GDM1 (cell line): ENCODE measurements around the gene LUC7L3.
"Not testable (repeated sequence)": the region's sequence is repeated elsewhere in the genome, so short reads cannot be mapped to it uniquely, and the experiment has no call there.

Experiments
- DNase-seq: peaks from one replicate; lab custom pipeline; 2025; lab: John Stamatoyannopoulos, UW

The LUC7L3 gene

DNA sequence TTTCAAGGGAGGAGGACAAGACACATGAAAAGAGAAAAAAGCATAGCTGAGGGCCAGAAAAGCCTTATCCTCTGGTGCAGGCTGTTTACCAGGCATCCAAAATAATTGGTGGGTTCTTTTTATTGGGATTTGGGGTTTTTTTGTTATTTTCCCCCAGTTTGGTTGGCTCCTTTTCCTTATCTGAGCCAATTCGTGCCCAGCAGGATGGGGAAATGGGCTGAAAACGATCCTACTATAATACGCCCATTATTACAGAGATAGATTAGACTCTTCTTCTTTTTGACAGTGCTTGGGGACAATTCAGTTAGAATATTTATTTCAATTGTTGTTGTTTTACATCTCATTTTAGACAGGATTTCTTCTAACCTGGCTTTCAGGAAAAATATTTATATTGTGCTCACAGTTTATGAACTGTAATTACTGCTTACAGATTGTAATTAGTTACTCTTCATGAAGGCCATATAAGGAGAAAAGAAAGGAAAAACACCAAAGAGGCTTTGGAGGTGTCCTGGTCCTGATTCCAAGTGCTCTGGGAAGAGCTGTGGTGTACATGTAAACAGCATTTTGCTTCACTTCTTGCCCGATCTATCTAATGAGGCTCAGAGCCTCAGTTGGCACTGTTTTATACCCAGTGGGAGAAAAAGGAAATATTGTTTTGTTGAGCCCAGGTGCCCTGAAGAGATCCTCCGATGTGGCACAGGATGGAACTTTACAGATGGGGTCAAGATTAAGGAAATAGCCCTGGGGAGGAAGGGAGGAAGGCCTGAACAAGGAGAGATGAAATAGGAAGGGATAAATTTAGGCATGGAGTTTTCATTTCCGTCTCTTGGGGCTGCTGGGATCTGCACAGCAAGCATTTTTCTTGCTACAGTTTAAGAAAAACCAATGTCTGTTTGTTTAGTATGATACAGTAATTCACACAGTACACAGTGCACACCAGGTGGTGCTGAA, 11.1 kb upstream of the LUC7L3 start:
- DNase-seq: peak; percentile 21

DNA sequence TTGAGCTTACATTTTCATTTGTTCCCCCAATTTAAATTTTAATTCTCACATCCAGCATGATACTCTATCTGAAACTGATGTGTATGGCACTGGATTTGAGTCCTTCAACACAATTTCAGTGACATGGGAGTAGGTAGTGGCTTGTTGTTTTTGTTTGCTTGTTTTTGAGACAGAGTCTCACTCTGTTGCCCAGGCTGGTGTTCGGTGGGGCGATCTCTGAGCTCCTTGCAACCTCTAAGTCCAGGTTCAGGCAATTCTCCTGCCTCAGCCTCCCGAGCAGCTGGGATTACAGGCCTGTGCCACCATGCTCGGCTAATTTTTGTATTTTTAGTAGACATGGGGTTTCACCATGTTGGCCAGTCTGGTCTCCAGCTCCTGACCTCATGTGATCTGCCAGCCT, 10.3 kb upstream of the LUC7L3 start:
- not testable (repeated sequence) for DNase-seq

DNA sequence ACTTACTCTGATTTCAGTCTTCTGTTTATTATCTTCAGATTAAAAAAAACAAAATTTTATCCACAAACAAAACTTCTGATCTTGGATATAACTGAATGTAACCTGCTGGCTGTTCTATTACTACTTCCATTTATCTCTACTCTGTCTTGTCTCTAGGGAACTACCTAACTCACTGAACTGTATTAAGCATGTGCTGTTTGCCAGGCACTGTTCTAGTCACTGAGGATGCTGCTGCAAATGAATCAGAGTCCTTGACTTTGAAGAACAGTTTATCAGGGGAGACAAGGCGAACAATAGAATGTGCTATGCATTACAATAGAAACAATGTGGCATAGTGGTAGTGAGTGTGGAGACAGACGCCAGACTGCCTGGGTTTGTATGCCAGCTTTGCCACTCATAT, 9.4 kb upstream of the LUC7L3 start:
- DNase-seq: no peak

DNA sequence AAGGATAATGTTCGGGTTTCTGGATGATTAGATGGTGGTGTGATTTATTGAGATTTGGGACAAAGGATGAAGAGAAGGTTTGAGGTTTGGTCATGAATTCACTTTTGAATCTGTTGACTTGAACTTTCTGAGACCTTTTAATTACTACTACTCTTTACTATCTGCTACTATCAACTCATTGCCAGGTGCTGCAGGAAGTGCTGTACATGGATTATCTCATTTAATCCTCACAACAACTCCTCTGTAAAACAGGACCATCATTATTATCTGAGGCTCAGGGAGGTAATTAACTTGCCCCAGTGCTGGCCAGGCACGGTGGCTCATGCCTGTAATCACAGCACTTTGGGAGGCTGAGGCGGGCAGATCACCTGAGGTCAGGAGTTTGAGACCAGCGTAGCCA, 8.8 kb upstream of the LUC7L3 start:
- DNase-seq: no peak

DNA sequence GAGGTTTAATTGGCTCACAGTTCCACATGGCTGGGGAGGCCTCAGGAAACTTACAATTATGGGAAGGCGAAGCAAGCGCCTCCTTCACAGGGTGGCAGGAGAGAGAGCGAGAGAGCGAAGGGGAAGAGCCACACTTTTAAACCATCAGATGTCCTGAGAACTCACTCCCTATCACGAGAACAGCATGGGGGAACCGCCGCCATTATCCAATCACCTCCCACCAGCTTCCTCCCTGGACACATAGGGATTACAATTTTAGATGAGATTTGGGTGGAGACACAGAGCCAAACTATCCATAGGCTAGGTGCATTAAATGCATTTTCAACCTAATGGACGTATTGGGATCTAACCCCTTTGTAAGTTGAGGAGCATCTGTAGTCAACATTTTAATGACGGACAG, 6.8 kb upstream of the LUC7L3 start:
- no peak for DNase-seq

DNA sequence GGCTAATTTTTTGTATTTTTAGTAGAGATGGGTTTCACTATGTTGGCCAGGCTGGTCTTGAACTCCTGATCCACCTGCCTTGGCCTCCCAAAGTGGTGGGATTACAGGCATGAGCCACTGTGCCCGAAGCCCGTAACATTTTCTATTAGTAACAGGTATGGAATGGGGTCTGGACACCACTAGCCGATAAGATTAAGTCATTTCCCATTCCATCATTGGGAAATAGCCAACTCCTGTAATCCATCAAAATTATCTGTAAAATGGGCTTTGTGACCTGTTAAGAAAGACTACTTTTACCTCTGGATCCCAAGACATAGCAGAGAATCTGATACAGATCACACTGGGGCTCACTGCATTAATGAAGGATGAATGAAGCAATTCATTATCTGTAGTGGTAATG, 3.9 kb upstream of the LUC7L3 start:
- no peak for DNase-seq

DNA sequence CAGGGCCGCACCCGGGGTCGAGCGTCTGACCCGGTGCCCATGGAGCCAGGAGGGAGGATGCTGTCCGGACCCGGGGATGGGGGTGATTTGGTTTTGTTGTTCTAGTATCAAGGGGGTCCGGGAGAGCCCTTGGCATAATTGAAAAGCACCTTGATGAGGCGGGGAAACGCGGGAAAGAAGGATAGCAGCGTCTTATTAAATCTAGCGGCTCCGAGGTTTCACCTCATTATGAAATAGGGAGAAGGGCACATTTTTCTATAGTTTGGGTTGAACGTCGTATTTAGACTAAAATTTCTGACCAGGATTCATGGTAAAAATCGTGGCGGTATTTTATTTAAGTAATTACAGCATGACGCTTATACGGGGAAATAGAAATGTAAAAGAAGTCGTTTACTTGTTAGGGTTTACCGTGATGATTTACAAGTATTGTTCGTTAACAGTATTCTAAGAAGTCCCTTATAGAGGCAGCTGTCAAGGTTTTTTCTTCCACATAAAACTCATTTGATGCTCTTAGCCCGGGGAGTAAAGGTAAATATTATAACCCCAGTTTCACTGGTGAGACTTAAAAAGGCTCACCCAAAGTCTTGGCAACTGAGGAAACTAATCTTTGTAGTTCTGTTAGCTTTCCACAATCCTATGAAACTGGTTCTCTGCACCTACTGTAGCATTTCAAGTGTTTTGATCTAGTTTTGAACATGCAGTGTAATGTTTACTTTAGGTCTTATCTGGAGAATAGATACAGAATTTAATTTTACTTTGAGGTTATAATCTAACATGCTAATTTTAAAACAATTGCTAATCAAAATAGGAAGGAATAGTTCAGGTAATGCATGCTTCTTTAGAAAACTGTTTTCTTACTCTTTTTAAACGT, 756 bp downstream of the LUC7L3 start:
- DNase-seq: no peak

DNA sequence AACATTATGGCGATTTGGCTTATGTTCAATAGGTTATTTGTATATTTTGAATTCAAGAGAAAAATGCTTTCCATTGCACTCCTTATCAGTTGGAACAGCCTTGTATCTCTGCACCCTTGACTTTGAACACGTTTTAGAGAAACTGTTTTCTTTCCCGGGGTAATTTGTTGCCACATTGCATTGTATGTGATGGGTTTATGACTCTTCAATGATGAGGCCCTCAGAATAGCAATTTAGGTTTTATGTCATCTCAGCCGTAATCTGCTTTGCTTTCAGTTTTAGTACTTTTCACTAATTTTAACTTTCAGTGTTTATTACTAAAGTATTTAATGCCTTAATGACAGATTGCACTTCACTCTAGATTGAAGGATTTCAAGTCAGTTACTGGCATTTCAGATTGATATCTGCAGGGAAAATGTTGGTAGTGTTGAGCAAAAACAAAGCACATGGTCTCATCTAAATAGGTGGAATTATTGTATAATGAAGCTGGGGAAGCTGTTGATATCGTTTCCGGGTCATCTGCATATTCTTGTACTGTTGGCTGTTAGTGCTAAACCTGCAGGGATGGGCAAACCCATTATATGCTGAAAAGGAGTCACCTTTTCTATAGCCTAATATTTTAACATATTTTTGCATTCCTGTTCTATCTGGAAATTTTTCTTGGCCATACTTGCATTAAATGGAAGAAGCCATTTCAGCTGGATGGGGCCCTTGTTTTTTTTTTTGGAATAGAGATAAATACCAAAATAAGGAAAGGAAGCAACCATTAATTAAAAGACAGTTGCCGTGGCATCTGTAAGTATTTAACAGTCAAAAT, 2.0 kb downstream of the LUC7L3 start:
- no peak for DNase-seq

DNA sequence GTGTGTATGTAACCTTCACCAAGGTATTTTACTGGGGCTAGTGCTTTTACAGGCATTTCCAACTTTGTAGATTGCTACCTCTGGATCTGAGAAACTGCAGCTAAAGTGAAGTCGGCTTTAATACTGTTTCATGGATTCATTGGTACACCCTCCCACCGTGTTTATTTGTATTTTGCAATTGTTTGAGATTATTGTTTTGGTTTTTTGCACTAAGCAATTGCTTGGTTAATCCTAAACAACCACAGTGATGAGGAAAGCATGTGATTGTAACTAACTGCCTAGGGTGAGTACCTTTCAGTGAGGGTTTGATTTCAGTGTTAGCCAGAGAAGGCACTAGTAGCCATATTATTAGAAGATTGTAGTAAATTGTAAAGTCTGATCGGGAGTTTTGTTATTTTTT, 3.3 kb downstream of the LUC7L3 start:
- DNase-seq: no peak

DNA sequence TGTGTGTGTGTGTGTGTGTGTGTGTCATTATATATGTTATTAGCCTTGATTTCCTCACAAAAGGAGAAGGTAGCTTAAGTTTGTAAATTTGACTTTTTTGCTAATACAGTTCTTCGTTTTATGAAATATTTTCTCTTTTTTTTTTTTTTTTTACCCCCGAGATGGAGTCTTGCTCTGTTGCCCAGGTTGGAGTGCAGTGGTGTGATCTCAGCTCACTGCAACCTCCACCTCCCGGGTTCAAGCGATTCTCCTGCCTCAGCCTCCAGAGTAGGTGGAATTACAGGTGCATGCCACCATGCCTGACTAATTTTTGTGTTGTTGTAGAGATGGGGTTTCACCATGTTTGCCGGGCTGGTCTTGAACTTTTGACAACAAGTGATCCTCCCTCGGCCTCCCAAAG, 5.2 kb downstream of the LUC7L3 start:
- DNase-seq: not testable (repeated sequence)

DNA sequence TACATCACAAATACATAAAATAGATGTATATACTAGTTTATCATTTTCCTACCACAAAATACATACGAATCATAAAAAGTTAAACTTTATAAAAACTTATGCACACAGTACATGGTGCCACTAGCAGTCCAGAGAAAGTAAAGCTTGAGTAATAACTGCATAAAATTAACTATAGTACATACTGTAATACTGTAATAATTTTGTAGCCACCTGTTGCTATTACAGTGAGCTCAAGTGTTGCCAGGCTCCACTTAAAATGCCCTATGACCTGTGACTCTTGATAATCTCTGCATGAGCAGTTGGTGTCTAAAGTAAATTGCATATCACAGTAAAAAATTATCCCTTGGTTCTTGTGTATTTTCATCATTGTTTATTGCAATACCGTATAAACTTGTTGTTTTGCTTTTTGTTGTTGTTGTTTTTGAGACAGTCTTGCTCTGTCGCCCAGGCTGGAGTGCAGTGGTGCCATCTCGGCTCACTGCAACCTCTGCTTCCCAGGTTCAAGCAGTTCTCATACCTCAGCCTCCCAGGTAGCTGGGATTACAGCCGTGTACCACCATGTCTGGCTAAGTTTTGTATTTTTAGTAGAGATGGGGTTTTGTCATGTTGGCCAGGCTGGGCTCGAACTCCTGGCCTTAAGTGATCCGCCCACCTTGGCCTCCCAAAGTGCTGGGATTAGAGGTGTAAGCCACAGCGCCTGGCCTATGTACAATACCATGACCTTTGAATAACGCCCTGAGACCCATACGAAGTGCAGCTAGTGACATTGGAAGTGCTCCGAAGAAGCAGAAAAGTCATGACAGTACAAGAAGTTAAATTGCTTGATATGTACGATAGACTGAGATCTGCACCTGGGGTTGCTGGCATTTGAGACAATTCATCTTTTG, 6.6 kb downstream of the LUC7L3 start:
- no peak for DNase-seq

DNA sequence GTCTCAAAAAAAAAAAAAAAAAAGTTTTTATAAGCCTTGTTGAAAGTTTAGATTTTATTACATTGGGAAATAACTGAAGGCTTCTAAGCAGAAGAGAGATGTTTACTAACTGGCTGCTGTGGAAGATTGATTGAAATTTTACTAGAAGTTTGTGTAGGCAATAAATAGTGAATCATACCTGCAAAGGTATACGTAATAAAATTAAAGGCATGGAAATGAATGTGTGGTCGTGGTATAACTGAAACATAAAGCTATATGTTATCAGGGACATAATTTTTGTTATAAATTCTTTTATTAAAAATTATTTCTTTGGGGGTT, 8.7 kb downstream of the LUC7L3 start:
- DNase-seq: no peak

DNA sequence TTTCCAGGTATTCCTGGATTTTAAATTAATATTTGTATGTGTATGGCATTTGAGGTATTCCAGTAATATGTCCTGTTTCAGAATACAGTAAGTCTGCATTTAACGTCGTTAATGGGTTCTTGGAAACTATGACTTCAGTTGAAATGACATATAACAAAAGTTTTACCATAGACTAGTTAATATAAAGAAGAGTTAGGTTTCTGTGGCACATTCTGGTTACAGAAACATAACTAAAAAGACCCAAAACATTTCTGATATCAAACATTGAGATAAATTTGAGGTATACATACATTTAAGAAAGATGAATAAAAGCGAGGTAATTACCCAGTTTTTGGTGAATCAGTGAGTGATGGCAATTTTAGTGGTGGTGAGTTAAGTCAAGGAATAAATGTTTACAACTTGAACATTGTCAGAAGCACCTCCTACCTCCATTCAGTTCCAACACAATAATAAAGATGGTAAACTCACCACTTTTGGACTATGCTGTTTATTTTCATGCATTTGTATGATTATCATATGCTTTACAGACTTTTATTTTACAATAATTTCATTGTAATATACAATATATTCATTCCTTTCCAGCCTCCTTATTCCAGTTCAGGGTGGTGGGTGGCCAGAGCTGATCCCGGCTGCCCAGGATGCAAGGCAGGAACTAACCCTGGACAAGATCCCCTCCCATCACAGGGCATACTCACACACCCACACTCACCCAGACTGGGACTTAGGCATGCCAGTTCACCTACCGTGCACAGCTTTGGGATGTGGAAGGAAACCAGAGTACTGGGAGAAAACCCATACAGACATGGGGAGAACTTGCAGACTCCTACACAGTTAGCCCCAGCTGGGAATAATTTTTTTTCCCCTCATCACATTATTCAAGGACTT, 9.7 kb downstream of the LUC7L3 start:
- DNase-seq: no peak

DNA sequence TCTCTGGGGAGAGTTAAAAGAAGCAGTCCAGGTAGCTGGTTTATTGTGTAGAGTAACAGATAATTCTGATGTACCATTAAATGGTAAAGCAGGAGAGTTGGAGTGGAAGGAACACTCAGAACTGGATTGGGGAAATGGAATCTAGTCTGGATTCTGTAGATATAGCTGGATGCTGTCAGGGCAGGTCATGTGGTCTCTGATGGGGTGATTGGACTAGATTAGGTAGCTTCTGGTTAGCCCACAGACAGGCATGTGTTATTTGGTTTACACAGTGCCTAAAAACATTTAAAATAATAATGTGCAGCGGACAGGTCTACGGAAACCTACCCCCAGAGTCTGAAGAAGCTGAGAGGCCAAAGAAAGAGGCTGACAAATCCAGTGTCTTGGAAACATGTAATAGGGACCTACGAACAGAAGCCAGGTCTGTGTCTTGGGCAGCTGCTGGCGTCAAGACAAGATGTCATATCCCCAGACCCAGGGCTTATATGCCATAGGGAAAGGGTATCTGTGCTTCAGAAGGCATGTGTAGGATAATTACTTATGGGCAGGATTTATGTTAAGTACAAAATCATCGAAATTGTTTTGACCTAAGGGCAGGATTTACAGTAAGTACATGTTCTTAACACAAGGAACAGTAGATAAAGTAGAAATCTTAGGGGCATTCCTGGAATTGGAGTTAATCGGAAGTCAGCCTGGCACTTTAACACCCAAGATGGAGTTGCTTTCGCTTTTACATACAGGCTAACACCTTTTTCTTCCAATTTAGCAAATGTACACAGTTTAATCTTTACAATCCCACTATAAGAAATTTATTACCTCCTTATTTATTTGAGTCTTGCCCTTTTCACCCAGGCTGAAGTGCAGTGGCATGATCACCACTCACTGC, 12.4 kb downstream of the LUC7L3 start:
- DNase-seq: no peak

DNA sequence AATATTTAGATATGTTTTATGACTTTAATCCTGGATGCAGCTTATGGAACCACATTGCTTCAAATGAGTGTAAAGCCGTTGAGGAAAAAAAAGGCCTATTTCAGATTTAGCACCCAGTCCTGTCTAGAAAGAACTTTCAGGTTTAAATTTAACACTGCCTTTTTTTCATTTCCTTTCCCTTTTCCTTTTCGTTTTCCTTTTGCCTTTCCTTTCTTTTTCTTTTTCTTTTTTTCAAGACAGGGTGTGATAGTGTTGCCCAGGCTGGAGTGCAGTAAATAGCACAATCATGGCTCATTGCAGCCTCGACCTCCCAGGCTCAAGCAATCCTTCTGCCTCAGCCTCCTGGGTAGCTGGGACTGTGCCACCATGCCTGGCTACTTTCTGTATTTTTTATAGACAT, 15.9 kb downstream of the LUC7L3 start:
- no peak for DNase-seq

DNA sequence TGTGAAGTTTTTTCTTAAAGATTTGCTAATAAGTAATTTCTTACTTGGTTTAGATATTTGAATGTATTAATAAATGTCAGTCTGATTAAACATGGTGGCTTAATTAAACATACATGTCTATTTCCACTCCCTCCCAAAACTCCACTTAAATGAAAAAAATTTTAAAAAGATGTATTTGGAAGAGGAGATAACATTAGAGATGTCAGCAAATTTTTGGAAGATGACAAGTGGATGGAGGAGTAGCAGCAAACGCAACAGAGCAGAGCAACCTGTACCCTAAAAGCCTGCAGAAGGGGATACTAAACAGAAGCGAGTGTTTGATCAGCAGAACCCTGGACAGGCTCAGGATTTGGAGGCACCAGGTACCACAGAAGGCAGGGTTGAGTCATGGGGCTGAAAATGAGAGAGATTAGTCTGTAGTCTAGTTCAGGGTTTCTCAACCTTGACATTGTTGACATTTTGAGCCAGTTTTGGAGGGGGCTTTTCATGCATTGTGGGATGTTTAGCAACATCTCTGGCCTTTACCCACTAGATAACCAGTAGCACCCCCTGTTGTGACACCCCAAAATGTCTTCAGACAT, 17.8 kb downstream of the LUC7L3 start:
- no peak for DNase-seq

DNA sequence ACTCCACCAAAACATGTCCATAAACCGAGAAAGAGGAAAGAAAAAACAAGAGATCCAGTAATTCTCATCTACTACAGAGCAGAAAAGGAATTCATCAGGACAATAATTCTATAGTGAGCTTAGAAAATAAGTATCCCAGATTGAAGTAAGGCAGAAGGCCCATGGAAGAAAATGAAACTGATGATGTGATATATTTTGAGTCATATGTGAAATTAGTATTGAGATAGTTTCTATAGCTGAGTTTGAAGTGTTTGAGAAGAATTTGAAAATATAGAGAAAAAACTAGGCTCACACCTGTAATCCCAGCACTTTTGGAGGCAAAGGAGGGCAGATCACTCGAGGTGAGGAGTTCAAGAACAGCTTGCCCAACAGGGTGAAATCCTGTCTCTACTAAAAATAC, 19.7 kb downstream of the LUC7L3 start:
- no peak for DNase-seq

DNA sequence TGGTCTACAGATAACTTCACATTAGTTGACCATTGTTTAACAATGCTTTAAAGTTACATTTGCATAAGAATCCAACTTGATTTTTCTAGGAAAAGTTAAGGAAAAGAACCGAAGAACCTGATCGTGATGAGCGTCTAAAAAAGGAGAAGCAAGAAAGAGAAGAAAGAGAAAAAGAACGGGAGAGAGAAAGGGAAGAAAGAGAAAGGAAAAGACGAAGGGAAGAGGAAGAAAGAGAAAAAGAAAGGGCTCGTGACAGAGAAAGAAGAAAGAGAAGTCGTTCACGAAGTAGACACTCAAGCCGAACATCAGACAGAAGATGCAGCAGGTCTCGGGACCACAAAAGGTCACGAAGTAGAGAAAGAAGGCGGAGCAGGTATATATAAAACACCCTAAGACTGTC, 26.2 kb downstream of the LUC7L3 start:
- no peak for DNase-seq

DNA sequence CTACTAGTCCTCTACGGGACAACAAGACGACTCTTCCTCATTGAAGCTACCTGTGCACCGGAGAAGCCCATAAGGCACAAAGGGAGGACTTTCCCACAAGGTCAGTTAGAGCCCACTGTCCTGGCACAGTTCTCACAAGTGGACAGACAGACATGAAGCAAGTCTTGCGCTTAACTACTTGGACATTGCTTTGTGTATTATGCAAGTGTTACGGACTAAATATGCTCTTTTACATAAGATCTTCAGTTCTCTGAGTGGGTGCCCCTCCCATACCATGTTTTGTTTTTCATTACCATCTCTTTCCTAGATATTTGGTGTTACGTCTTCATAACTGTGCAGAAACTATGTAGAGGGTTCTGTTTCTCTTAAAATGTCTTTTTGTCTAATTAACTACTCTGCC, 29.8 kb downstream of the LUC7L3 start:
- no peak for DNase-seq
